Smooth muscle cell (in vitro differentiated cells): ENCODE measurements around the gene COLGALT1. TPM values are rescaled to one million over a fixed set of nuclear protein-coding genes. Genes with fewer than 3 reads are reported as not detected.

Experiments
- polyA plus RNA-seq: library from polyadenylated mRNA; unstranded; fragments of >200 nt; fragmentation: Nextera tagmentation; extraction: Ambion mirVana; gene quantifications from 2 replicates; pipeline ENCODE4 v1.2.1, GENCODE V29; 2016
- total RNA-seq: library from RNA; depleted of rRNA; stranded (reverse); fragments of >200 nt; gene quantifications from 2 replicates; pipeline ENCODE4 v1.2.3, GENCODE V29; 2014

COLGALT1 gene
- total and polyA plus RNA-seq, 2 experiments from 2014 or later: 126 to 151 TPM

Other genes starting within 250 kb of the COLGALT1 start
- gene MRPL34, start 249.8 kb upstream of the COLGALT1 start, total RNA-seq: 32.0 and 67.2 TPM in 2 replicates
- gene MRPL34, start 249.8 kb upstream of the COLGALT1 start, polyA plus RNA-seq: 78.6 and 84.2 TPM in 2 replicates
- 26.5 and 26.9 TPM in 2 replicates for gene DDA1, start 246.1 kb upstream of the COLGALT1 start, total RNA-seq
- 51.8 and 72.4 TPM in 2 replicates for gene DDA1, start 246.1 kb upstream of the COLGALT1 start, polyA plus RNA-seq
- gene ANO8, start 220.8 kb upstream of the COLGALT1 start, total RNA-seq: 6.4 and 8.0 TPM in 2 replicates
- gene ANO8, start 220.8 kb upstream of the COLGALT1 start, polyA plus RNA-seq: 1.3 and 2.4 TPM in 2 replicates
- 11.7 and 16.5 TPM in 2 replicates for gene GTPBP3, start 218.1 kb upstream of the COLGALT1 start, total RNA-seq
- gene GTPBP3, start 218.1 kb upstream of the COLGALT1 start, polyA plus RNA-seq: 19.6 and 23.3 TPM in 2 replicates
- gene PLVAP, start 178.3 kb upstream of the COLGALT1 start, total RNA-seq: 0.31 TPM in 1 of 2 replicates, not detected in the other
- not detected in 2 replicates for gene PLVAP, start 178.3 kb upstream of the COLGALT1 start, polyA plus RNA-seq
- not detected in 2 replicates for gene CCDC194, start 161.5 kb upstream of the COLGALT1 start, total RNA-seq
- not detected in 2 replicates for gene CCDC194, start 161.5 kb upstream of the COLGALT1 start, polyA plus RNA-seq
- 3.7 and 5.2 TPM in 2 replicates for gene BST2, start 150.0 kb upstream of the COLGALT1 start, total RNA-seq
- gene BST2, start 150.0 kb upstream of the COLGALT1 start, polyA plus RNA-seq: 14.4 and 22.4 TPM in 2 replicates
- gene MVB12A, start 135.6 kb upstream of the COLGALT1 start, total RNA-seq: 46.6 and 68.1 TPM in 2 replicates
- 89.6 and 98.1 TPM in 2 replicates for gene MVB12A, start 135.6 kb upstream of the COLGALT1 start, polyA plus RNA-seq
- 0.31 and 1.5 TPM in 2 replicates for gene TMEM221, start 107.0 kb upstream of the COLGALT1 start, total RNA-seq
- 0.63 and 1.5 TPM in 2 replicates for gene TMEM221, start 107.0 kb upstream of the COLGALT1 start, polyA plus RNA-seq
- gene NXNL1, start 94.7 kb upstream of the COLGALT1 start, total RNA-seq: 0.45 TPM in 1 of 2 replicates, not detected in the other
- gene NXNL1, start 94.7 kb upstream of the COLGALT1 start, polyA plus RNA-seq: not detected in 2 replicates
- 6.8 and 9.7 TPM in 2 replicates for gene SLC27A1, start 85.1 kb upstream of the COLGALT1 start, total RNA-seq
- 11.5 and 11.6 TPM in 2 replicates for gene SLC27A1, start 85.1 kb upstream of the COLGALT1 start, polyA plus RNA-seq
- 47.1 and 57.1 TPM in 2 replicates for gene PGLS, start 44.0 kb upstream of the COLGALT1 start, total RNA-seq
- 77.1 and 92.4 TPM in 2 replicates for gene PGLS, start 44.0 kb upstream of the COLGALT1 start, polyA plus RNA-seq
- gene UNC13A, start 132.7 kb downstream of the COLGALT1 start, total RNA-seq: 0.63 and 2.1 TPM in 2 replicates
- 0.21 and 0.85 TPM in 2 replicates for gene UNC13A, start 132.7 kb downstream of the COLGALT1 start, polyA plus RNA-seq
- 10.2 and 11.7 TPM in 2 replicates for gene MAP1S, start 163.8 kb downstream of the COLGALT1 start, total RNA-seq
- gene MAP1S, start 163.8 kb downstream of the COLGALT1 start, polyA plus RNA-seq: 55.5 and 62.1 TPM in 2 replicates
- gene FCHO1, start 195.8 kb downstream of the COLGALT1 start, total RNA-seq: 1.0 and 18.0 TPM in 2 replicates
- gene FCHO1, start 195.8 kb downstream of the COLGALT1 start, polyA plus RNA-seq: 5.3 and 5.7 TPM in 2 replicates
- gene B3GNT3, start 239.5 kb downstream of the COLGALT1 start, total RNA-seq: 0.67 and 2.8 TPM in 2 replicates
- 0.56 TPM in 1 of 2 replicates, not detected in the other for gene B3GNT3, start 239.5 kb downstream of the COLGALT1 start, polyA plus RNA-seq